GM03348 (cell line): ENCODE data around the gene TNFRSF6B.
"Not testable (repeated sequence)": the region's sequence is repeated elsewhere in the genome, so short reads cannot be mapped to it uniquely, and the experiment has no call there.

ENCODE experiments used
- DNase-seq: peaks from one replicate; pipeline ENCODE4 v3.0.0; 2012; ENCODE audit warnings: low spot score

The TNFRSF6B gene

DNA sequence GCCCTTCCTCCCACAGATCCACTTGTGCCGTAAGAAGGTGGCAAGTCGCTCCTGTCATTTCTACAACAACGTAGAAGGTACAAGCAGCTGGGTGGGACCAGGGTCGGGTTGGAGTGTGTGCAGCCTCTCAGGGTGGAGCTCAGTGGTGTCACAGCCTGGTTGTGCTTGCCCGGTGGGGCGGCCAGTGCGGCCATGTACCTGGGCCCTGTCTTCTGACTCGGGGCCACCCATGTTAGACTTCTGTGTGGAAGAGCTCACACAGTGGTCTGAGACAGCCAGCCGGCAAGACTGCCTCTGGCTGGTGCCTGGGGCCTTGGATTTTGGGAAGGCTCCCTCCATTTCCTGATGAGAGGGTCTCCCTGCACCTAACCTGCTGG lies 33.7 kb upstream of the TNFRSF6B start:
- DNase-seq, result no peak

DNA sequence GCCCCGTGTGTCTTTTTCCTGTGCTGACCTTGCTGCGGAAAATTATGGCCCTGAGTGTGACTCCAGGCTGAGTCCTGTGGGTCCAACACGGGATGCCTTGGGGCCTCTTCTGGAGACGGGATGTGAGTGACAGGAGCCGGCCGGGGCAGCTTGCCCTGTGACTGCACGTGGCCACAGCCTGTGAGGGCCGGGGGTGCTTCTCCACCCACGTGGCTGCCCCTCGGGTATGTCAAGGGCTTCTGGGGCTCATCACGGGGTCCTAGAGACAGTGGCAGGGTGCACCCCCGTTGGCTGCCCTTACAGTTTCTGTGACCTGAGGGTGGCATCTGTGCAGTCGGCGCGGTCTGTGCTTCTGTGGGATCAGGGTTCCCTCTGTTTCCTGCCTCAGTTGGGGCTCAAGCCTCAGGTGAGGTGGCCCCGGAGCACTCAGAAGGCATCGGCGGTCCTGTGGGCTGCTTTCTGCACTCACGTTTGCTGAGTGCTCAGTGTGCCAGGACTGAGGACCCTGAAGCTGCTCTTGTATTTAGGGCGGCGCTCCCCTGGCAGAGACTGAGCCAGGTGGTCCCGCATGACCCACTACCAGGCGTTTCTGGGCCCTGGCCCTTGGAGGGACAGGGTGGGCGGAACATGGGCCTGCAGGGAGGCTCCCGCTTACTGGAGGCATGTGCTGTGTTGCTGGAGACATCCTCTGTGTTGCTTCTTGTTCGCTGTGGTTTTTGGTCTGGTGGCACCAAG lies 33.0 kb upstream of the TNFRSF6B start:
- DNase-seq, result no peak

- DNase-seq, result no peak
Measured at GRCh38 chr20:63664143-63664851, 32.2 kb upstream of the TNFRSF6B start.

- DNase-seq, result no peak
Measured at GRCh38 chr20:63664861-63665594, 31.4 kb upstream of the TNFRSF6B start.

DNA sequence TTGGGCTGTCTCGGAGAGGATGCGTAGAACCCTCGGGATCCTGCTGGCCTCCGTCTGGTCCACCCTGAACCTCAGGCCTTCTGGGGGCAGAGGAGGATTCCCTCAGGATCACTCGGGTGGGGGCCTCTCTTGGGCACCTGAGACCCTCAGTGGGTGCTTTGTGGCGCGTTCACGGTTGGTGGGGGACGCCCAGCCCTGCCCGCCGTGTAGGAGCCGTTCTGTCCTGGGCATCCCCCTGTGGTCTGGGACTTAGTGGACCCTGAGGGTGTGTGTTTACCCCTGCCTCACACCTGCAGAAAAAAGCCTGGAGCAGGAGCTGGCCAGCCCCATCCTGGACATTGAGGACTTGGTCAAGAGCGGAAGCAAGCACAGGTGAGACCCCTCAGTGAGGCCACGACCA lies 30.7 kb upstream of the TNFRSF6B start:
- DNase-seq, result no peak

GRCh38 chr20:63667858-63668257 lies 28.6 kb upstream of the TNFRSF6B start:
- no peak for DNase-seq

- no peak for DNase-seq
Measured at GRCh38 chr20:63668351-63668750, 28.1 kb upstream of the TNFRSF6B start.

GRCh38 chr20:63671695-63672094 lies 24.8 kb upstream of the TNFRSF6B start:
- not testable (repeated sequence) for DNase-seq

GRCh38 chr20:63672666-63673065 lies 23.8 kb upstream of the TNFRSF6B start:
- no peak for DNase-seq

DNA sequence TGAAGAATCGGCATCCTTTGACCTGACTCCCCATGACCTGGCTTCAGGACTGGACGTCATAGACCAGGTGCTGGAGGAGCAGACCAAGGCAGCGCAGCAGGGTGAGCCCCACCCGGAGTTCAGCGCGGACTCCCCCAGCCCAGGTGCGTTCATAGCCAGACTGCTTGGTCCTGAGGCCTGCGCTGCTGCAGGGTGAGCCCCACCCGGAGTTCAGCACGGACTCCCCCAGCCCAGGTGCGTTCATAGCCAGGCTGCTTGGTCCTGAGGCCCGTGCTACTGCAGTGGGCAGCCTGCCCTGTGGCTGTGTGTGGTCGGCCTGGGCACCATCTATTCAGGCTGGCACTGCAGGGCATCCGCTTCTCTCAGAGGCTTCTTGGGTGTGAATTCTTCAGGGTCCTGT lies 22.5 kb upstream of the TNFRSF6B start:
- DNase-seq, result no peak

- no peak for DNase-seq
Measured at GRCh38 chr20:63675681-63676368, 20.6 kb upstream of the TNFRSF6B start.

DNA sequence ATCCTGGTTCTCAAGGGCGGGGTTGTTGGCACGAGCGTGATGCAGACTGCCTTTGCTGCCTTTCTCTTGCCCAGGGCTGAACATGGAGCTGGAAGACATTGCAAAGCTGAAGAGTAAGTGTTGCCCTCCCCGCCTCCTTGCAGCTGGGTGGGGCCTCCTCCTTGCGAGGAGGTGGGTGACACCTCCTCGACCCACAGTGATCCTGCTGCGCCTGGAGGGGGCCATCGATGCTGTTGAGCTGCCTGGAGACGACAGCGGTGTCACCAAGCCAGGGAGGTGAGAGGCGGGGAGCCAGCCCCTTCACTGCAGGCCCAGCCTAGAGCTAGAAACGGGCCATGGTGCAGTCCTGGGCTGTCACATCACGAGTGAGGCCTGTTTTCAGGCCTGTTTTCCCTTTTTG lies 18.4 kb upstream of the TNFRSF6B start:
- no peak for DNase-seq

DNA sequence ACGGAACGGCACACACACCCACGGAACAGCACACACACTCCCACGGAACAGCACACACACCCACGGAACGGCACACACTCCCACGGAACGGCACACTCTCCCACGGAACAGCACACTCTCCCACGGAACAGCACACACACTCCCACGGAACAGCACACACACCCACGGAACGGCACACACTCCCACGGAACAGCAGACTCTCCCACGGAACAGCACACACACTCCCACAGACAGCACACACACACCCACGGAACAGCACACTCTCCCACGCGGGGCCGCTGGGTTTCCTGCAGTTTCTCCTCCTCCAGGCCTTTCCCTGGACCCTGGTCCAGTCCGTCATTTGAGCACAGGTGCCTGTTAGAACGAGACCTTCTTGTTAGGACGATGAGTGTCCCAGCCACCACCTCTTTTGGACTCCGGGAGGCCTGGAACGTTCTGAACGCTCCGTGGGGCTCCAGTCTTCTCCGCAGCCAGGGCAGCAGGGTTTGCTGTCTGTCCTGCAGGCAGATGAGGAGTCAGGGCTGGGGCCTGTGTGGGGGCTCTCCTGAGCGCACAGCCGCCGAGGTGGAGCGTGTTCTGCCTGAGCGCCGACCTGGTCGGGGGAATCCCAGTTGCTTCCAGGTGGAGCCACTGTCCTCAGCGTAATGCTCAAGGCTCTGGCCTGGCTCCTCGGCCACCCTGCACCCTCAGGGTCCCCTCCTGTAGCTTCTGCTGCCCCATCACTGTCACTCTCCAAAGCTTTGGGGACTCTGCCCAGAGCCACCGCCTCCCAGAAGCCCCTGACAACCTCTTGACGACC lies 17.6 kb upstream of the TNFRSF6B start:
- DNase-seq, result no peak

- DNase-seq, result no peak
Measured at GRCh38 chr20:63679799-63680305, 16.6 kb upstream of the TNFRSF6B start.

- DNase-seq, result no peak
Measured at GRCh38 chr20:63680427-63680826, 16.0 kb upstream of the TNFRSF6B start.

DNA sequence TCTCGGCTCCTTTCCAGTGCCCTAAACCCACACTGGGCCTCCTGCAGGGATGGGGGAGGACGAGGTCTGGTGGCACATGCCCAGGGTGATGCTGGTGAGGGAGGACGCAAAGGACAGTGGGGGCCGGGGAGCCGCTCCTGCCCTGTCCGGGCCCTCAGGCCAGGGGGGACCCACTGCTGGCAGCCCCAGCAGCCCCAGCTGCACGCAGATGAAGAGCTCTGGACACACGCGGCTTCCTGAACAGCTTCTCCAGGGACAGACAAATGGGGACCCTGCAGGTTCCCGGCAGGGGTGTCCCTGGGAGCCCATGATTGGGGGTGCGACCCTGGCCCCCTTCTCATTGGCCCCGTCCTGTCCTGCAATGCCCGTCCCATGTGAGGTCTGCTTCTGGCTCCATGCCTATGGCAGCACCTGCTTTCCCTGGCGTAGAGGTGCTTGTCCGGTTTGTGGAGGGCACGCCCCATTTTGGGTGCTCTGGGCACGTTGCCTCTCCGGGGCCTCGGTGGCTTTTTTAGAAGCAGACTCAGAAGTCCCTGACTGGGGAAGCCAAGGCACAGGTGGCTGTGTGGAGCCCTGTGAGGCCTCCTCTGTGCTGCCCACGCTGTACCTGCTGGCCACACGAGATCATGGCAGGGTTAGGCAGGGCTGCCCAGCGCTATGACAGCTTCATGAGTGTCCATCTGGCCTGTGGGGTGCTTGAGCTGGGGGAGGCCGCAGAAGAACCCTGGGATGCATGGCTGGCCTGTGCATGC lies 15.4 kb upstream of the TNFRSF6B start:
- no peak for DNase-seq

DNA sequence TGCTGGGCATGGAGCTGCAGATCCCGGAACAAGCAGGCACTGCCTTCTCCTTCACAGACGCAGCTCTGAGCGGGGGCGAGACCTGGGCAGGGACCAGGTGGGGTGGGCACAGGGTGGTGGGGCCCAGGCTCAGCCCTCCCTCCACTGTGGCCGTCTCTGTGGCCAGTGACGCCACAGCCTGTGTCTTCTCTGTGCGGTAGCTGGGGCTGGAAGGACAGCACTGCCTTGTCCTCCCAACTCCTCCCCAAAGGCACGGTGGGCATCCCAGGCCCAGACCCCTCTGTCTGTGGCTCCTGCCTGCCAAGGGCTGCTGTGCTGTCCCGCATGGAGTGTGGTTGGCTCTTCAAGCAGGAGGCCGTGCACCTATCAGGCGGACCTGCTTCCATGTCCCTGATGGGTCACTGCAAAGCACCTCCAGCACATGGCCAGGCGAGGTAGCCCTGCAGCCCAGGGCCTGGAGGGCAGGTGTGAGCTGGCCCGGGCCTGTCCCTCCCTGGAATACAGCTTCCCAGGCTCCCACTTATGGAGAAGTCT lies 14.8 kb upstream of the TNFRSF6B start:
- DNase-seq, result no peak

DNA sequence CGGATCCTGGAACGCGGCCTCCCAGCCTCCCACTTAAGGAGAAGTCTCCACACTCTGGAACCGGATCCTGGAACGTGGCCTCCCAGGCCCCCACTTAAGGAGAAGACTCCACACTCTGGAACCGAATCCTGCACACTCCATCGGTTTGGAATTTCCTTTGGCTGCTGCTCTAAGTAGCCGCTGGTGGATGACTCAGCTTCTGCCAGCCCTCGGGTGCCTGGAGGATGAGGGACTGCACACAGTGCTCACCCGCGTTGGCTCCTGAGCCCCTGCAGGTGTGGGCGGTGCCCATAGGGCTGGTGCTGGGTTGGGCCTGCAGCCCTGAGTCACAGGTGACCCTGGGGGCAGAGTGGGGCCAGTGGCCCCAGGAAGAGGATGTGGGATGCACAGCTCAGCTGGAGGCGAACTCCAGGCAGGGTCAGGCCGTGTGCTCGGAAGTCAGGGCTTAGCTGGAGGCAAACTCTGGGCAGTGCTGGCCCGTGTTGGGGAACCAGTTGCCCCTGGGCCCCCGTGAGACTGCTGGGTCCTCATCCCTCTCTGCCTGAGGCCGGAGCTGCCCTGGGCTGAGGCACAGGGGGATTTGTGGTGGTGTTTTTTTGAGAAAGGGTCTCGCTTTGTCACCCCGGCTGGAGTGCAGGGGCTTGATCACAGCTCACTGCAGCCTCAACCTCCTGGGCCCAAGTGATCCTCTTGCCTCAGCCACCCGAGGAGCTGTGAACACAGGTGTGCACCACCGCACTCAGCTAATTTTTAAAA lies 13.9 kb upstream of the TNFRSF6B start:
- peak; percentile 94 for DNase-seq

DNA sequence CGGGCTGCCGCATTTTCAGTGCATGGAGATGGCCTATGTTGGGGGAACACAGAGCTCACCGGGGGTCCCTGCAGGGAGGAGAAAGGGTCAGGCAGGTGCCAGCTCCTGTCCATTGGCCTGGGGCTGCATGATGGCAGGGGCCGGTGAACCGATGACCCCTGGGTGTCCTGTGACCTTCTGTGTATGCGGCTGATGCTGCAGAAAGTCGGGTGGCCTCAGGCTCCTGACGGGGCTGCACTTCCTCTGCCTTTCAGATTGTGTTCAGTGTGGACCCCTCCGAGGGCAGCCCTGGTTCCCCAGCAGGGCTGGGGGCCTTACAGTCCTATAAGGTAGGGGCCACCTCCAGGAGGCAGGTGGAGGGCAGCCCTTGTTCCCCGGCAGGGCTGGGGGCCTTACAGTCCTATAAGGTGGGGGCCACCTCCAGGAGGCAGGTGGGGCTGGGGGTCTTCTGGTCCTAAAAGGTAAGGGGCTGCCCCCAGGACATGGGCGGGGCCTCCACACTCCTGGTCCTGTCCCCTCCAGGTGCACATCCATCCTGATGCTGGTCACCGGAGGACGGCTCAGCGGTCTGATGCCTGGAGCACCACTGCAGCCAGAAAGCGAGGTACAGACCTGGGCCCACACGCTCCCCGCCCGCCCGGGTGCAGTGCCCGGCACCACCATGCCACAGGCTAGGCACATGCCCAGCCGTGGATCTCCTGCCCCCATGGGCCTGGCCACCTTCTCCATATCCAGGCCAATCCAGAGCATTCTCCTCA lies 11.0 kb upstream of the TNFRSF6B start:
- no peak for DNase-seq
